ENCODE data around the gene KRTAP1-5. TPM values are rescaled to one million over a fixed set of nuclear protein-coding genes. Genes with fewer than 3 reads are reported as not detected.

KRTAP1-5 gene
- total and polyA plus RNA-seq, 2 experiments from 2014 or later, result not detected

GRCh38 chr17:40980596-40980995, 46.4 kb downstream of the KRTAP1-5 start:
- peaks cover 6% of the 10 kb centered on the region for H3K4me1 ChIP-seq (ENCODE audit: insufficient read depth)
- TF ChIP-seq EZH2 (IDR thresholded peaks at IDR 0.05; ENCODE audit: borderline replicate concordance), result no peak
- TF ChIP-seq EZH2phosphoT487 (IDR thresholded peaks at IDR 0.05; ENCODE audit: low read depth, severe bottlenecking, unreplicated experiment), result no peak
- no peak for TF ChIP-seq CTCF (IDR thresholded peaks at IDR 0.05; ENCODE audit: poor library complexity)
- no peaks in the 10 kb centered on the region for H3K36me3 ChIP-seq (replicated peaks; ENCODE audit: insufficient read depth, low read depth)
- H3K9me3 ChIP-seq (ENCODE audit: low read depth), result no peaks in the 10 kb centered on the region
- H3K27ac ChIP-seq, result no peak overlapping the region
- H3K4me2 ChIP-seq, result peak overlapping the region; percentile 47
- H3K9me2 ChIP-seq (replicated peaks; ENCODE audit: insufficient read depth), result no peaks in the 10 kb centered on the region
- peak overlapping the region; percentile 8 for H2AFZ ChIP-seq
- no peak overlapping the region for H3K4me3 ChIP-seq
- no peaks in the 10 kb centered on the region for H3K79me2 ChIP-seq
- peak; percentile 50 for DNase-seq (ENCODE audit: low spot score)
- WGBS (ENCODE audit: low lambda C conversion rate, missing lambda C conversion rate), result 13% methylated on average over 8 of the region's 8 CpGs
- H4K20me1 ChIP-seq (ENCODE audit: insufficient read depth, poor library complexity, severe bottlenecking), result no peaks in the 10 kb centered on the region
- H3K27me3 ChIP-seq, result no peaks in the 10 kb centered on the region

- no peaks in the 10 kb centered on the region for H3K9me3 ChIP-seq (ENCODE audit: low read depth)
- H3K9me2 ChIP-seq (replicated peaks; ENCODE audit: insufficient read depth), result no peaks in the 10 kb centered on the region
- no peak for TF ChIP-seq EZH2phosphoT487 (IDR thresholded peaks at IDR 0.05; ENCODE audit: low read depth, severe bottlenecking, unreplicated experiment)
- TF ChIP-seq CTCF (IDR thresholded peaks at IDR 0.05; ENCODE audit: poor library complexity), result no peak
- no peak for TF ChIP-seq EZH2 (IDR thresholded peaks at IDR 0.05; ENCODE audit: borderline replicate concordance)
- no peak for DNase-seq (ENCODE audit: low spot score)
- H3K4me1 ChIP-seq (ENCODE audit: insufficient read depth), result peaks cover 6% of the 10 kb centered on the region
- peak overlapping the region; percentile 47 for H3K4me2 ChIP-seq
- no peak overlapping the region for H2AFZ ChIP-seq
- no peaks in the 10 kb centered on the region for H3K79me2 ChIP-seq
- no peak overlapping the region for H3K4me3 ChIP-seq
- H3K27me3 ChIP-seq, result no peaks in the 10 kb centered on the region
- H3K36me3 ChIP-seq (replicated peaks; ENCODE audit: insufficient read depth, low read depth), result no peaks in the 10 kb centered on the region
- WGBS (ENCODE audit: low lambda C conversion rate, missing lambda C conversion rate), result 69% methylated on average over 3 of the region's 3 CpGs
- H3K27ac ChIP-seq, result no peak overlapping the region
- H4K20me1 ChIP-seq (ENCODE audit: insufficient read depth, poor library complexity, severe bottlenecking), result no peaks in the 10 kb centered on the region
These were observed 46.9 kb downstream of the KRTAP1-5 start for GRCh38 chr17:40980117-40980516.

DNA sequence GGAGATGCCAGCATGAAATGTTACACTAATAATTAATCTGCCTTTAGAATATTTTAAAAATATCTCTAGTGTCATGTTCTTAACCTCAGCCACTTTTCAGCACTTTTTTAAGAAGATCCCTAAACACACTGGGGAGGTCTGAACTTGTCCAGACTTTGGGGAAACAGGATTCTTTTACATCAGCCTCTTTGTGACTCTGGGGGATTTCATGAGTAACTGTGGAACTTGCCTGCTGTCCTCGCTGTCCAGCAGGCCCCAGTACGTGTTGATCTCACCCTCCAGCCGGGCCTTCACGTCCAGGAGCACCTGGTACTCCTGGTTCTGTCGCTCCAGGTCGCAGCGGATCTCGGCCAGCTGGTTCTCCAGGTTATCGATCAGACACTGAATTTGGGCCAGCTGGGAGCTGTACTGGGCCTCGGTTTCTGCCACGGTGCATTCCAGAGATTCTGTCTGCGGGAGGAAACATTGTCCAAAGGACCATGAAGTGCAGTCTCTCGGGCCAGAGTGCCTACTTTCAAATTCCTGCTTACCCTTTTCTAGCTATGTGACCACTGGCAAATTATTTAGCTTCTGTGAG, 48.3 kb downstream of the KRTAP1-5 start:
- no peak for DNase-seq (ENCODE audit: low spot score)
- H3K9me3 ChIP-seq (ENCODE audit: low read depth), result no peaks in the 10 kb centered on the region
- H3K27me3 ChIP-seq, result no peaks in the 10 kb centered on the region
- no peak overlapping the region for H3K4me2 ChIP-seq
- no peak overlapping the region for H3K27ac ChIP-seq
- peaks cover 6% of the 10 kb centered on the region for H3K4me1 ChIP-seq (ENCODE audit: insufficient read depth)
- no peaks in the 10 kb centered on the region for H3K9me2 ChIP-seq (replicated peaks; ENCODE audit: insufficient read depth)
- H3K36me3 ChIP-seq (replicated peaks; ENCODE audit: insufficient read depth, low read depth), result no peaks in the 10 kb centered on the region
- no peak overlapping the region for H2AFZ ChIP-seq
- TF ChIP-seq EZH2phosphoT487 (IDR thresholded peaks at IDR 0.05; ENCODE audit: low read depth, severe bottlenecking, unreplicated experiment) (no peak), CTCF (IDR thresholded peaks at IDR 0.05; ENCODE audit: poor library complexity) (no peak), EZH2 (IDR thresholded peaks at IDR 0.05; ENCODE audit: borderline replicate concordance) (no peak)
- WGBS (ENCODE audit: low lambda C conversion rate, missing lambda C conversion rate), result 84% methylated on average over 13 of the region's 13 CpGs
- no peaks in the 10 kb centered on the region for H3K79me2 ChIP-seq
- H3K4me3 ChIP-seq, result no peak overlapping the region
- no peaks in the 10 kb centered on the region for H4K20me1 ChIP-seq (ENCODE audit: insufficient read depth, poor library complexity, severe bottlenecking)

Small RNA genes within 50 kb of the gene (small RNA-seq; reads per million reads assigned to genes)
- gene KRTAP3-4P, result not detected

Other genes starting within 250 kb of the KRTAP1-5 start
Only the 30 nearest of the 38 such genes appear.
- 29.4 and 39.7 TPM in 2 replicates for gene KRT10, start 204.6 kb downstream of the KRTAP1-5 start, total RNA-seq
- 153 and 165 TPM in 2 replicates for gene KRT10, start 204.6 kb downstream of the KRTAP1-5 start, polyA plus RNA-seq
- not detected in 2 replicates for gene KRT12, start 160.0 kb downstream of the KRTAP1-5 start, total RNA-seq
- gene KRT12, start 160.0 kb downstream of the KRTAP1-5 start, polyA plus RNA-seq, result not detected in 2 replicates
- 2.4 and 3.4 TPM in 2 replicates for gene KRT20, start 142.0 kb downstream of the KRTAP1-5 start, total RNA-seq
- 1.5 and 1.6 TPM in 2 replicates for gene KRT20, start 142.0 kb downstream of the KRTAP1-5 start, polyA plus RNA-seq
- 4.0 and 6.4 TPM in 2 replicates for gene KRT23, start 89.6 kb downstream of the KRTAP1-5 start, total RNA-seq
- 2.0 and 4.0 TPM in 2 replicates for gene KRT23, start 89.6 kb downstream of the KRTAP1-5 start, polyA plus RNA-seq
- 1.0 TPM in 1 of 2 replicates, not detected in the other for gene KRT39, start 60.3 kb downstream of the KRTAP1-5 start, total RNA-seq
- not detected in 2 replicates for gene KRT39, start 60.3 kb downstream of the KRTAP1-5 start, polyA plus RNA-seq
- 0.33 TPM in 1 of 2 replicates, not detected in the other for gene KRT40, start 42.9 kb downstream of the KRTAP1-5 start, total RNA-seq
- 0.19 TPM in 1 of 2 replicates, not detected in the other for gene KRT40, start 42.9 kb downstream of the KRTAP1-5 start, polyA plus RNA-seq
- not detected in 2 replicates for gene KRTAP3-3, start 33.0 kb downstream of the KRTAP1-5 start, total RNA-seq
- not detected in 2 replicates for gene KRTAP3-3, start 33.0 kb downstream of the KRTAP1-5 start, polyA plus RNA-seq
- gene KRTAP3-2, start 27.3 kb downstream of the KRTAP1-5 start, total RNA-seq, result not detected in 2 replicates
- not detected in 2 replicates for gene KRTAP3-2, start 27.3 kb downstream of the KRTAP1-5 start, polyA plus RNA-seq
- gene KRTAP3-1, start 18.1 kb downstream of the KRTAP1-5 start, total RNA-seq, result not detected in 2 replicates
- gene KRTAP3-1, start 18.1 kb downstream of the KRTAP1-5 start, polyA plus RNA-seq, result 2.7 and 3.4 TPM in 2 replicates
- gene KRTAP1-4, start 3.0 kb upstream of the KRTAP1-5 start, total RNA-seq, result not detected in 2 replicates
- not detected in 2 replicates for gene KRTAP1-4, start 3.0 kb upstream of the KRTAP1-5 start, polyA plus RNA-seq
- gene KRTAP1-3, start 7.7 kb upstream of the KRTAP1-5 start, total RNA-seq, result not detected in 2 replicates
- not detected in 2 replicates for gene KRTAP1-3, start 7.7 kb upstream of the KRTAP1-5 start, polyA plus RNA-seq
- not detected in 2 replicates for gene KRTAP1-1, start 14.2 kb upstream of the KRTAP1-5 start, total RNA-seq
- not detected in 2 replicates for gene KRTAP1-1, start 14.2 kb upstream of the KRTAP1-5 start, polyA plus RNA-seq
- gene KRTAP2-1, start 20.1 kb upstream of the KRTAP1-5 start, total RNA-seq, result not detected in 2 replicates
- gene KRTAP2-1, start 20.1 kb upstream of the KRTAP1-5 start, polyA plus RNA-seq, result not detected in 2 replicates
- not detected in 2 replicates for gene KRTAP2-2, start 28.0 kb upstream of the KRTAP1-5 start, total RNA-seq
- not detected in 2 replicates for gene KRTAP2-2, start 28.0 kb upstream of the KRTAP1-5 start, polyA plus RNA-seq
- not detected in 2 replicates for gene KRTAP2-3, start 32.9 kb upstream of the KRTAP1-5 start, total RNA-seq
- not detected in 2 replicates for gene KRTAP2-3, start 32.9 kb upstream of the KRTAP1-5 start, polyA plus RNA-seq
- gene KRTAP2-4, start 38.7 kb upstream of the KRTAP1-5 start, total RNA-seq, result not detected in 2 replicates
- gene KRTAP2-4, start 38.7 kb upstream of the KRTAP1-5 start, polyA plus RNA-seq, result not detected in 2 replicates
- gene KRTAP4-7, start 56.9 kb upstream of the KRTAP1-5 start, total RNA-seq, result not detected in 2 replicates
- gene KRTAP4-7, start 56.9 kb upstream of the KRTAP1-5 start, polyA plus RNA-seq, result not detected in 2 replicates
- gene KRTAP4-8, start 70.9 kb upstream of the KRTAP1-5 start, total RNA-seq, result not detected in 2 replicates
- gene KRTAP4-8, start 70.9 kb upstream of the KRTAP1-5 start, polyA plus RNA-seq, result not detected in 2 replicates
- gene KRTAP4-16, start 75.0 kb upstream of the KRTAP1-5 start, total RNA-seq, result not detected in 2 replicates
- gene KRTAP4-16, start 75.0 kb upstream of the KRTAP1-5 start, polyA plus RNA-seq, result not detected in 2 replicates
- not detected in 2 replicates for gene KRTAP4-9, start 78.2 kb upstream of the KRTAP1-5 start, total RNA-seq
- not detected in 2 replicates for gene KRTAP4-9, start 78.2 kb upstream of the KRTAP1-5 start, polyA plus RNA-seq
- gene KRTAP4-11, start 91.2 kb upstream of the KRTAP1-5 start, total RNA-seq, result not detected in 2 replicates
- gene KRTAP4-11, start 91.2 kb upstream of the KRTAP1-5 start, polyA plus RNA-seq, result not detected in 2 replicates
- gene KRTAP4-12, start 97.0 kb upstream of the KRTAP1-5 start, total RNA-seq, result not detected in 2 replicates
- not detected in 2 replicates for gene KRTAP4-12, start 97.0 kb upstream of the KRTAP1-5 start, polyA plus RNA-seq
- not detected in 2 replicates for gene KRTAP4-6, start 113.3 kb upstream of the KRTAP1-5 start, total RNA-seq
- not detected in 2 replicates for gene KRTAP4-6, start 113.3 kb upstream of the KRTAP1-5 start, polyA plus RNA-seq
- not detected in 2 replicates for gene KRTAP4-5, start 122.6 kb upstream of the KRTAP1-5 start, total RNA-seq
- not detected in 2 replicates for gene KRTAP4-5, start 122.6 kb upstream of the KRTAP1-5 start, polyA plus RNA-seq
- not detected in 2 replicates for gene KRTAP4-4, start 133.5 kb upstream of the KRTAP1-5 start, total RNA-seq
- not detected in 2 replicates for gene KRTAP4-4, start 133.5 kb upstream of the KRTAP1-5 start, polyA plus RNA-seq
- not detected in 2 replicates for gene KRTAP4-3, start 141.0 kb upstream of the KRTAP1-5 start, total RNA-seq
- gene KRTAP4-3, start 141.0 kb upstream of the KRTAP1-5 start, polyA plus RNA-seq, result not detected in 2 replicates
- gene KRTAP4-2, start 151.0 kb upstream of the KRTAP1-5 start, total RNA-seq, result not detected in 2 replicates
- not detected in 2 replicates for gene KRTAP4-2, start 151.0 kb upstream of the KRTAP1-5 start, polyA plus RNA-seq
- gene KRTAP4-1, start 157.7 kb upstream of the KRTAP1-5 start, total RNA-seq, result not detected in 2 replicates
- gene KRTAP4-1, start 157.7 kb upstream of the KRTAP1-5 start, polyA plus RNA-seq, result not detected in 2 replicates
- gene KRTAP9-1, start 162.7 kb upstream of the KRTAP1-5 start, total RNA-seq, result not detected in 2 replicates
- gene KRTAP9-1, start 162.7 kb upstream of the KRTAP1-5 start, polyA plus RNA-seq, result not detected in 2 replicates
- gene KRTAP9-2, start 199.4 kb upstream of the KRTAP1-5 start, total RNA-seq, result not detected in 2 replicates
- not detected in 2 replicates for gene KRTAP9-2, start 199.4 kb upstream of the KRTAP1-5 start, polyA plus RNA-seq

Data from hepatocyte (in vitro differentiated cells).